ENCODE data around the gene TPP2. TPM values are rescaled to one million over a fixed set of nuclear protein-coding genes. Genes with fewer than 3 reads are reported as not detected.

Gene TPP2
- total RNA-seq, 1 experiment from 2014 or later: 58.9 TPM

- Mint-ChIP-seq H3K27ac (ENCODE audit: unreplicated experiment) (no peak overlapping the region), H3K36me3 (ENCODE audit: insufficient read depth, unreplicated experiment) (no peaks in the 10 kb centered on the region), H3K9me3 (ENCODE audit: unreplicated experiment) (no peaks in the 10 kb centered on the region), H3K27me3 (ENCODE audit: insufficient read depth, unreplicated experiment) (no peaks in the 10 kb centered on the region), H3K4me1 (ENCODE audit: low read depth, unreplicated experiment) (peaks cover 7% of the 10 kb centered on the region), H3K4me3 (ENCODE audit: unreplicated experiment) (no peak overlapping the region)
- Histone ChIP-seq H3K4me3 (ENCODE audit: low read depth, low read length) (no peak overlapping the region), H3K36me3 (ENCODE audit: control insufficient read depth, insufficient read depth, low read length) (no peaks in the 10 kb centered on the region), H3K4me1 (peaks cover 7% of the 10 kb centered on the region; the same call in 1 of the 2 replicates), H3K9me3 (no peaks in the 10 kb centered on the region), H3K27me3 (replicated peaks; ENCODE audit: control insufficient read depth, insufficient read depth, low read length) (no peaks in the 10 kb centered on the region)
- BruUV-seq (replicated peaks): no TSS peak
- DNase-seq: no peak
- no peak for TF ChIP-seq CTCF (IDR thresholded peaks at IDR 0.05; ENCODE audit: insufficient read depth in 1 of 2, low read depth in 1 of 2, low read length in 1 of 2, severe bottlenecking in 1 of 2, unreplicated experiment in 1 of 2)
- ChIA-PET CTCF (no interaction called here), POLR2A (no interaction called here)
- intact Hi-C loops (cut with micrococcal nuclease; ENCODE audit: unreplicated experiment): no loop called here
Measured at GRCh38 chr13:102687520-102687919, 90.7 kb downstream of the TPP2 start.

- peaks cover 7% of the 10 kb centered on the region; the same call in 1 of the 2 replicates for H3K4me1 ChIP-seq
- ChIA-PET CTCF (no interaction called here), POLR2A (no interaction called here)
- TF ChIP-seq CTCF (IDR thresholded peaks at IDR 0.05; ENCODE audit: insufficient read depth in 1 of 2, low read depth in 1 of 2, low read length in 1 of 2, severe bottlenecking in 1 of 2, unreplicated experiment in 1 of 2): no peak
- intact Hi-C loops (cut with micrococcal nuclease; ENCODE audit: unreplicated experiment): no loop called here
- Mint-ChIP-seq H3K27me3 (ENCODE audit: insufficient read depth, unreplicated experiment) (no peaks in the 10 kb centered on the region), H3K4me3 (ENCODE audit: unreplicated experiment) (no peak overlapping the region), H3K36me3 (ENCODE audit: insufficient read depth, unreplicated experiment) (no peaks in the 10 kb centered on the region), H3K4me1 (ENCODE audit: low read depth, unreplicated experiment) (peaks cover 7% of the 10 kb centered on the region), H3K27ac (ENCODE audit: unreplicated experiment) (no peak overlapping the region), H3K9me3 (ENCODE audit: unreplicated experiment) (no peaks in the 10 kb centered on the region)
- no peak for DNase-seq
- H3K36me3 ChIP-seq (ENCODE audit: control insufficient read depth, insufficient read depth, low read length): no peaks in the 10 kb centered on the region
- no TSS peak for BruUV-seq (replicated peaks)
- no peak overlapping the region for H3K4me3 ChIP-seq (ENCODE audit: low read depth, low read length)
- H3K27me3 ChIP-seq (replicated peaks; ENCODE audit: control insufficient read depth, insufficient read depth, low read length): no peaks in the 10 kb centered on the region
- no peaks in the 10 kb centered on the region for H3K9me3 ChIP-seq
Measured at GRCh38 chr13:102688306-102688973, 91.7 kb downstream of the TPP2 start.

GRCh38 chr13:102690883-102691282 is 94.1 kb downstream of the TPP2 start:
- no peak for TF ChIP-seq CTCF (IDR thresholded peaks at IDR 0.05; ENCODE audit: insufficient read depth in 1 of 2, low read depth in 1 of 2, low read length in 1 of 2, severe bottlenecking in 1 of 2, unreplicated experiment in 1 of 2)
- peaks cover 7% of the 10 kb centered on the region for H3K4me1 Mint-ChIP-seq (ENCODE audit: low read depth, unreplicated experiment)
- ChIA-PET CTCF (no interaction called here), POLR2A (no interaction called here)
- no peak overlapping the region for H3K4me3 Mint-ChIP-seq (ENCODE audit: unreplicated experiment)
- no peaks in the 10 kb centered on the region for H3K36me3 Mint-ChIP-seq (ENCODE audit: insufficient read depth, unreplicated experiment)
- no peak overlapping the region for H3K27ac Mint-ChIP-seq (ENCODE audit: unreplicated experiment)
- Histone ChIP-seq H3K36me3 (ENCODE audit: control insufficient read depth, insufficient read depth, low read length) (no peaks in the 10 kb centered on the region), H3K4me3 (ENCODE audit: low read depth, low read length) (no peak overlapping the region), H3K4me1 (peaks cover 7% of the 10 kb centered on the region; the same call in 1 of the 2 replicates), H3K9me3 (no peaks in the 10 kb centered on the region), H3K27me3 (replicated peaks; ENCODE audit: control insufficient read depth, insufficient read depth, low read length) (no peaks in the 10 kb centered on the region)
- no peaks in the 10 kb centered on the region for H3K27me3 Mint-ChIP-seq (ENCODE audit: insufficient read depth, unreplicated experiment)
- DNase-seq: no peak
- no TSS peak for BruUV-seq (replicated peaks)
- intact Hi-C loops (cut with micrococcal nuclease; ENCODE audit: unreplicated experiment): no loop called here
- H3K9me3 Mint-ChIP-seq (ENCODE audit: unreplicated experiment): no peaks in the 10 kb centered on the region
